Right atrium auricular region (tissue), 2 donors: ENCODE measurements around the gene OXSR1. TPM values are rescaled to one million over a fixed set of nuclear protein-coding genes. Genes with fewer than 3 reads are reported as not detected.

Experiments
- DNase-seq: peaks from one replicate; pipeline ENCODE4 v3.0.0-alpha.2; 2019; ENCODE audit warnings: low spot score
- H3K27ac ChIP-seq, 2 donors: fragments of 200-600 bp; sonication (generic); 1 replicate in 1 of 2; 2 replicates in 1 of 2; pipeline ENCODE4 v1.5.1; 2016 to 2019
- H3K27me3 ChIP-seq, 2 donors: fragments of 200-600 bp; sonication (generic); one replicate each; pipeline versions ENCODE4 v1.5.1 to v1.6.0; 2017 to 2019
- H3K36me3 ChIP-seq: fragments of 200-600 bp; sonication (generic); one replicate; pipeline ENCODE4 v1.5.1; 2016
- H3K4me1 ChIP-seq, 2 donors: fragments of 200-600 bp; sonication (generic); one replicate each; pipeline versions ENCODE4 v1.5.1 to v1.6.0; 2017 to 2019
- H3K4me3 ChIP-seq, 2 donors: fragments of 200-600 bp; sonication (generic); 1 replicate in 1 of 2; 2 replicates in 1 of 2; pipeline ENCODE4 v1.5.1; 2017 to 2019; ENCODE audit warnings: mild to moderate bottlenecking in 1 of 2, moderate library complexity in 1 of 2
- H3K9me3 ChIP-seq, 2 donors: fragments of 200-600 bp; sonication (generic); one replicate each; pipeline ENCODE4 v1.5.1; 2019
- CTCF ChIP-seq, 2 donors: fragments of 200-600 bp; sonication (generic); IDR thresholded peaks; one replicate each; pipeline ENCODE4 v1.5.1; 2019; ENCODE audit warnings: antibody characterized with exemption in 2 of 2
- total RNA-seq, 2 donors: library from RNA; depleted of rRNA; stranded (reverse); fragments of >200 nt; gene quantifications; one replicate each; pipeline ENCODE4 v1.1.0, GENCODE V29; 2016

Gene OXSR1
- total RNA-seq, 2 donors from 2014 or later = 25.8 to 27.2 TPM

DNA sequence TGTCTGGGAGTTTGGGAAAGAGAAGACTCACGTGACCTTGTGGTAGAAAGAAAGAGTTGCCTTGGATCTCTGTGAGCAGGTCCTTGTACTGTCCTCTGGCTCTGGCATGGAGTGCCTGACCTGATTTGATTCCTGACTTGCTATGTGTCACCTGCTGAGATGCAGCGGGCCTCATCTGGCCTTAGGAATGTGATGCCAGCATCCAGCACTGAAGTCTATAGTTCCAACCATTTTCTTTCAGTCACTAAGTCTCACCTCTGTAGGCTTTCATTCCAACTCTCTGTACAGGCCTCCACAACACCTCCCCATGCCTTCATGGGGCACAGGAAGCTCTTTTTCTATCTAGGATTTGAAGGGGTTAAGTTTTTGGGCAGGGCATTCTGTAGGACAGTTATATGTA, 12.1 kb upstream of the OXSR1 start:
- H3K36me3 ChIP-seq = no peaks in the 10 kb centered on the region
- H3K4me1 ChIP-seq = no peaks in the 10 kb centered on the region
- no peak overlapping the region for H3K4me3 ChIP-seq
- no peak for DNase-seq
- no peaks in the 10 kb centered on the region for H3K9me3 ChIP-seq
- H3K27me3 ChIP-seq = no peaks in the 10 kb centered on the region
- no peak overlapping the region for H3K27ac ChIP-seq
- no peak for TF ChIP-seq CTCF (IDR thresholded peaks at IDR 0.05)

- no peak overlapping the region for H3K27ac ChIP-seq
- H3K4me3 ChIP-seq = no peak overlapping the region
- no peaks in the 10 kb centered on the region for H3K36me3 ChIP-seq
- H3K4me1 ChIP-seq = no peaks in the 10 kb centered on the region
- no peaks in the 10 kb centered on the region for H3K27me3 ChIP-seq
- DNase-seq = no peak
- H3K9me3 ChIP-seq = no peaks in the 10 kb centered on the region
- TF ChIP-seq CTCF (IDR thresholded peaks at IDR 0.05) = no peak
Observed at GRCh38 chr3:38154033-38154494, 11.3 kb upstream of the OXSR1 start.

- Histone ChIP-seq H3K36me3 (no peaks in the 10 kb centered on the region), H3K27me3 (no peaks in the 10 kb centered on the region), H3K9me3 (no peaks in the 10 kb centered on the region), H3K27ac (no peak overlapping the region), H3K4me3 (no peak overlapping the region), H3K4me1 (no peaks in the 10 kb centered on the region)
- TF ChIP-seq CTCF (IDR thresholded peaks at IDR 0.05) = no peak
- DNase-seq = no peak
Observed at GRCh38 chr3:38154625-38155255, 10.6 kb upstream of the OXSR1 start.

DNA sequence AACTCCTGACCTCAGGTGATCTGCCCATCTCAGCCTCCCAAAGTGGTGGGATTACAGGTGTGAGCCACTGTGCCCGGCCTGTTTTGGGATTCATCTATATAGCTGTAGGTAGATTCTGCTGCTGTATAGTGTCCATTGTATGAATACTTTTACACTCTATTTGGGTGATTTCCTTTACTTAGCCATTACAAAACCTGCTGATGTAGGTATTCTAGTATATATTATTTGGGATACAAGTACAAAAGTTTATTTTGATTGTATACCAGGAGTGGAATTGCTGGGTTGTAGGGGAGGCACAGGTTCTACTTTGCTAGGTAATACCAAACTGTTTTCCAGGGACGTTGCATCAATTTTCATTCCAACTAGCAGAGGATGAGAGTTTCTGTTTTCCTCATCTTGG, 9.5 kb upstream of the OXSR1 start:
- no peaks in the 10 kb centered on the region for H3K4me1 ChIP-seq
- TF ChIP-seq CTCF (IDR thresholded peaks at IDR 0.05) = no peak
- no peak overlapping the region for H3K4me3 ChIP-seq
- H3K9me3 ChIP-seq = no peaks in the 10 kb centered on the region
- no peak overlapping the region for H3K27ac ChIP-seq
- no peak for DNase-seq
- no peaks in the 10 kb centered on the region for H3K36me3 ChIP-seq
- no peaks in the 10 kb centered on the region for H3K27me3 ChIP-seq

DNA sequence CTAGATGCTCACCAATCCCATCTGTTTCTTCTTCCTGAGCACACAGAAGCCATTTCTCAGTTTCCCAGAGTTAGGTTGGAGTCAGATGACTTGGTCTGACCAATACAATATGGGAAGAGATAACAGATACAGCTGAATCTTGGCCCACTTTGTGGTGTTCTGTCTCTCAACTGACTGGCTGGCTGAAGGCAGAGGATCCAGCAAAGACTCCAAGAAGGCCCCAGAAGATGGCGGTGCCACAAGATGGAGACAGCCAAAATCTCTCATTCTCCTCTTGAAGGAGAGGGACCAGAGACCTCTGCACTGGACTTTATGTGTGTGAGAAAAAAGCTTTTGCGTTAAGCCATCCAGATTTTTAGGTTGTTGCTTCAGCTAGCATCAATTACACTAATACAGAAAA, 8.2 kb upstream of the OXSR1 start:
- no peak overlapping the region for H3K4me3 ChIP-seq

More for the DNA sequence above, 8.2 kb upstream of the OXSR1 start:
- no peaks in the 10 kb centered on the region for H3K9me3 ChIP-seq
- no peaks in the 10 kb centered on the region for H3K36me3 ChIP-seq
- H3K27ac ChIP-seq = no peak overlapping the region
- DNase-seq = no peak
- H3K27me3 ChIP-seq = no peaks in the 10 kb centered on the region
- TF ChIP-seq CTCF (IDR thresholded peaks at IDR 0.05) = no peak
- H3K4me1 ChIP-seq = no peaks in the 10 kb centered on the region
